ENCODE measurements around the gene NAA35.

GRCh38 chr9:86047361-86047760, 106.4 kb downstream of the NAA35 start:
- no peak for TF ChIP-seq TAF1 (IDR thresholded peaks at IDR 0.05; ENCODE audit: borderline replicate concordance, low read depth, low read length)
- TF ChIP-seq CTCF (IDR thresholded peaks at IDR 0.05) = no peak
- no peak for TF ChIP-seq RAD21 (IDR thresholded peaks at IDR 0.05; ENCODE audit: low read length)
- no peak for TF ChIP-seq REST (IDR thresholded peaks at IDR 0.05; ENCODE audit: low read depth, low read length)
- no peak for TF ChIP-seq MAX (IDR thresholded peaks at IDR 0.05; ENCODE audit: low read depth)
- TF ChIP-seq GABPA (IDR thresholded peaks at IDR 0.05; ENCODE audit: low read depth) = no peak

Data from SK-N-SH (cell line).